Measurements from ENCODE around the gene MYG1. TPM values are rescaled to one million over a fixed set of nuclear protein-coding genes. Genes with fewer than 3 reads are reported as not detected.

Gene MYG1
- polyA plus RNA-seq, 1 donor (not counting 4 experiments of a cell fraction or from before 2014, with no cell fraction given): 27.2 TPM

DNA sequence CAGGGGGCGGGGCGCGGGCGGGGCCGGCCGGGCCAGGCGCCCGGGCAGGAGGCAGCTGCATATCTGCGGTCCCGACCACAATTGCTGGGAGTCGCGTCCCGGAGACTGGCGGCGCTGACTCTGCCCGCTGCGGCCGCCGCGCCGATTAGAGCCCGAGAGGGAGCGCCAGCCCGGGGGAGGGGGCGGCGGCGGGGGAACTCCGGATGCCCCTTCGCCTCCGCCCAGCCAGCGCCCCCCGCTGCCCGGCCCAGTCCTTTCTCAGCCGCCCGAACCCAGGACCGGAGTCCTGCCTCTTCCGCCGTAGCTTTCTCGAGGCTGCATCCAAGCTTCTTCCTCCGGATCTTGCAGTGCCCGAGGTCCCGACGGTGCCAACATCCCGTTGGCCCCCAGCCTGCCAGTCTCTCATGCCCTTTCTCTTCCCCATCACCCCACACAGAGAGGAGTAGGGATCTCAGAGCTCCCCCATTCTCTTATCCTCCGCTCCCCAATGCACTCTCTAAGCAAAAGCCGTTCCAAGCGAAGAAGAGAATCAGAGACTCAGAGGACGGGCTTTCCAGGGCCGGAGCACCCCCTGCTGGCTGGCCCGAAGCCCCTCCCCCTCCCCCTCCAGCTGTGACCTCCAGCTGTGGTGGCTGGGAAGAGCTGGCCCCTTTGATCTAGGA is 45.5 kb downstream of the MYG1 start:
- Histone ChIP-seq H3K9ac (ENCODE audit: control insufficient read depth, extremely low read depth, insufficient read depth, low read length) (peak overlapping the region; percentile 72), H3K9me3 (ENCODE audit: control insufficient read depth, low read depth, low read length) (no peaks in the 10 kb centered on the region)
- DNase-seq (ENCODE audit: low read depth, low spot score): no peak

GRCh38 chr12:53345486-53346188 is 46.1 kb downstream of the MYG1 start:
- Histone ChIP-seq H3K27ac (ENCODE audit: control insufficient read depth, insufficient read depth, low read length) (no peak overlapping the region), H2AFZ (ENCODE audit: control insufficient read depth, low read length) (no peak overlapping the region), H4K20me1 (ENCODE audit: control insufficient read depth, extremely low read depth, insufficient read depth, low read length) (no peaks in the 10 kb centered on the region), H3K4me2 (ENCODE audit: control insufficient read depth, extremely low read depth, insufficient read depth, low read depth, low read length) (peak overlapping the region; percentile 96), H3K36me3 (ENCODE audit: control insufficient read depth in 2 of 2, extremely low read depth in 1 of 2, insufficient read depth in 2 of 2, low read length in 2 of 2) (no peaks in the 10 kb centered on the region), H3K27me3 (ENCODE audit: control insufficient read depth, extremely low read depth, insufficient read depth, low read length) (peaks cover 3% of the 10 kb centered on the region), H3K4me3 (ENCODE audit: control insufficient read depth in 2 of 3, extremely low read depth in 1 of 3, insufficient read depth in 2 of 3, low read depth in 1 of 3, low read length in 3 of 3) (peak overlapping the region in 1 of 3 experiments; percentile 85), H3K9me3 (ENCODE audit: control insufficient read depth, low read depth, low read length) (no peaks in the 10 kb centered on the region), H3K4me1 (ENCODE audit: control insufficient read depth, extremely low read depth, insufficient read depth, low read length) (peaks cover 4% of the 10 kb centered on the region), H3K79me2 (ENCODE audit: control insufficient read depth, insufficient read depth, low read length) (no peaks in the 10 kb centered on the region), H3K9ac (ENCODE audit: control insufficient read depth, extremely low read depth, insufficient read depth, low read length) (no peak overlapping the region), H3K9me1 (ENCODE audit: control insufficient read depth, extremely low read depth, insufficient read depth, low read length) (no peaks in the 10 kb centered on the region)
- TF ChIP-seq CTCF (optimal IDR thresholded peaks at IDR 0.05 in 1 of 3, IDR thresholded peaks at IDR 0.05 in 1 of 3, conservative IDR thresholded peaks at IDR 0.05 in 1 of 3; ENCODE audit: extremely low read depth in 1 of 3, insufficient read depth in 2 of 3, low read length in 3 of 3): no peak
- no peak for TF ChIP-seq EZH2 (IDR thresholded peaks at IDR 0.05; ENCODE audit: low read length)
- DNase-seq (ENCODE audit: low read depth, low spot score) (no peak), FAIRE-seq (no peak)
- dilution Hi-C loops (cut with MboI; ENCODE audit: extremely low pct_ligation_motif_present, low sequenced_read_pairs): no loop called here

More for the DNA sequence above, 45.5 kb downstream of the MYG1 start:
- no peak overlapping the region for H3K27ac ChIP-seq (ENCODE audit: control insufficient read depth, insufficient read depth, low read length)
- no peaks in the 10 kb centered on the region for H4K20me1 ChIP-seq (ENCODE audit: control insufficient read depth, extremely low read depth, insufficient read depth, low read length)
- peaks cover 4% of the 10 kb centered on the region for H3K4me1 ChIP-seq (ENCODE audit: control insufficient read depth, extremely low read depth, insufficient read depth, low read length)
- H3K36me3 ChIP-seq (ENCODE audit: control insufficient read depth in 2 of 2, extremely low read depth in 1 of 2, insufficient read depth in 2 of 2, low read length in 2 of 2): no peaks in the 10 kb centered on the region
- no peaks in the 10 kb centered on the region for H3K9me1 ChIP-seq (ENCODE audit: control insufficient read depth, extremely low read depth, insufficient read depth, low read length)
- dilution Hi-C loops (cut with MboI; ENCODE audit: extremely low pct_ligation_motif_present, low sequenced_read_pairs): no loop called here
- TF ChIP-seq CTCF (optimal IDR thresholded peaks at IDR 0.05 in 1 of 3, IDR thresholded peaks at IDR 0.05 in 1 of 3, conservative IDR thresholded peaks at IDR 0.05 in 1 of 3; ENCODE audit: extremely low read depth in 1 of 3, insufficient read depth in 2 of 3, low read length in 3 of 3): peak; percentile 58 to 83 (median 80)
- no peak for TF ChIP-seq EZH2 (IDR thresholded peaks at IDR 0.05; ENCODE audit: low read length)
- H3K4me2 ChIP-seq (ENCODE audit: control insufficient read depth, extremely low read depth, insufficient read depth, low read depth, low read length): peak overlapping the region; percentile 96
- FAIRE-seq: no peak
- peak overlapping the region; percentile 56 to 86 (median 85) for H3K4me3 ChIP-seq (ENCODE audit: control insufficient read depth in 2 of 3, extremely low read depth in 1 of 3, insufficient read depth in 2 of 3, low read depth in 1 of 3, low read length in 3 of 3)
- H3K79me2 ChIP-seq (ENCODE audit: control insufficient read depth, insufficient read depth, low read length): no peaks in the 10 kb centered on the region
- peaks cover 5% of the 10 kb centered on the region for H3K27me3 ChIP-seq (ENCODE audit: control insufficient read depth, extremely low read depth, insufficient read depth, low read length)
- peak overlapping the region; percentile 95 for H2AFZ ChIP-seq (ENCODE audit: control insufficient read depth, low read length)

Measured in keratinocyte (primary cell).